ENCODE results near the gene CBX4.

CBX4 gene

DNA sequence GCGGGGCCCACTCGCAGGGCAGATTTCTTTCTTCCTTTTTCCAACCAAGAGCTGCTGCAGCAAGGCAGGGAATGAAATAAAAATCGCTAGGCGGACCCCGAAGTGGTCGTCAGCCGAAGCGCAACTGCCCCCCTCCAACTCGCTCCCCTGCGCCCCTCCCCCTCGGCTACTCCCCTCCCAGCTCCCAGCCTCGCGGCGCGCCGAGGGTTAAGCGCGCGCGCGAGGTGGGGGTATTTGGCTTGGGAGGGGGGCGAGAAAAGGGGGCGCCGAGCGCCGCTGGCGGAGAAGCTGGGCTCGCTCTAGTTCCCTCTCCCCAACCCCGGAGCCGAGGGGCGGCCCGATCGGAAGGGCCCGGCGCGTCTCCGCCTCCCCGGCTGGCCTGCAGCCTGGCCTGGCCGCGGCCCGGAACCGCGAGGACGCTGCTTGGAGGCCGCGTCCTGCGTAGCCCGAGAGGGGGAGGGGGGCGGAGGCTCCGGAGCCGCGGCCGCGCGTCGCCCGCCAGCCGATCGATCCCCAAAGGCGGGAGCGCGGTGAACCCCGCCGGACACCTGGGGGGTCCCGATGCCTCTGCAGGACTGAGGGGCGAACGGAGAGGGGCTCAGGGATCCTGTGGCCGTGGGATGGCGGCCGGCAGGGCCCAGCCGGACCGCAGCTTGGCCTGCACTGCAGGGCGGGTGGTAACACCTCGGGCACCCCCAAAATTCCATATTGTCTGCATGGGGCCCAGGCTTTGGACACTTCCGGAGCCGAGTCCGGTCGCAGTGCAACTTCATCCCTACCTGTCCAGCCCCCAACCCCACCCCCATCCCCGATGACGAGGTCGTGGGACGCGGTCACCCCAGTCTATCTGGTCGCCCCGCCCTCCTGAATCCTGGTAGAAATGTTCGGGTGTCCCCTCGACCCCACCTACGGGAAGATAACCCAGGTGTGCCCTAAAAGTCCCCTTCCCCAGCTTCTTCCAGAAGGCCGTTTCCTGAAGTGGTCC lies 4.9 kb upstream of the CBX4 start:
- TF ChIP-seq, protein P1, sequence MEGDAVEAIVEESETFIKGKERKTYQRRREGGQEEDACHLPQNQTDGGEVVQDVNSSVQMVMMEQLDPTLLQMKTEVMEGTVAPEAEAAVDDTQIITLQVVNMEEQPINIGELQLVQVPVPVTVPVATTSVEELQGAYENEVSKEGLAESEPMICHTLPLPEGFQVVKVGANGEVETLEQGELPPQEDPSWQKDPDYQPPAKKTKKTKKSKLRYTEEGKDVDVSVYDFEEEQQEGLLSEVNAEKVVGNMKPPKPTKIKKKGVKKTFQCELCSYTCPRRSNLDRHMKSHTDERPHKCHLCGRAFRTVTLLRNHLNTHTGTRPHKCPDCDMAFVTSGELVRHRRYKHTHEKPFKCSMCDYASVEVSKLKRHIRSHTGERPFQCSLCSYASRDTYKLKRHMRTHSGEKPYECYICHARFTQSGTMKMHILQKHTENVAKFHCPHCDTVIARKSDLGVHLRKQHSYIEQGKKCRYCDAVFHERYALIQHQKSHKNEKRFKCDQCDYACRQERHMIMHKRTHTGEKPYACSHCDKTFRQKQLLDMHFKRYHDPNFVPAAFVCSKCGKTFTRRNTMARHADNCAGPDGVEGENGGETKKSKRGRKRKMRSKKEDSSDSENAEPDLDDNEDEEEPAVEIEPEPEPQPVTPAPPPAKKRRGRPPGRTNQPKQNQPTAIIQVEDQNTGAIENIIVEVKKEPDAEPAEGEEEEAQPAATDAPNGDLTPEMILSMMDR (IDR thresholded peaks at IDR 0.05) = no peak
- DNase-seq (ENCODE audit: low spot score) = no peak
- H3K27ac ChIP-seq = peak overlapping the region in 1 of 2 donors; percentile 48
- H3K4me3 ChIP-seq = peak overlapping the region; percentile 63

DNA sequence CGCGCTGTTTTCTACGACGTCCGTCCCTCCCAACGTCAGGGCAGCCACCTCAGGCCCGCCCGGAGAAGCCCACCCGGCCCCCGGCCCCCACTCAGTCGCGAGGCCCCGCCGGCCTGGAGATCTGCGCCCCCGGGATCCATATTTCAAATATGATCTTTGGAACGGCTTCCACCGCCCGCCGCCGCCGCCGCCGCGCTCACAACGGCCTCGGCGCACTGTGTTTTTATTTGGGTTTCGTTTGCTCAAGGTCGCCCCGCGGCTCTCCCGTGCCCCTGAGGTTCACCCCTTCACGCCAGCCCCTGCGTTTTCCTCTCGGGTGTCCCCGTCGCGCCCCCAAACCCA lies 4.2 kb upstream of the CBX4 start:
- TF ChIP-seq, protein P1 (IDR thresholded peaks at IDR 0.05) = no peak
- Histone ChIP-seq H3K27ac (no peak overlapping the region), H3K4me3 (peak overlapping the region; percentile 63)
- no peak for DNase-seq (ENCODE audit: low spot score)

DNA sequence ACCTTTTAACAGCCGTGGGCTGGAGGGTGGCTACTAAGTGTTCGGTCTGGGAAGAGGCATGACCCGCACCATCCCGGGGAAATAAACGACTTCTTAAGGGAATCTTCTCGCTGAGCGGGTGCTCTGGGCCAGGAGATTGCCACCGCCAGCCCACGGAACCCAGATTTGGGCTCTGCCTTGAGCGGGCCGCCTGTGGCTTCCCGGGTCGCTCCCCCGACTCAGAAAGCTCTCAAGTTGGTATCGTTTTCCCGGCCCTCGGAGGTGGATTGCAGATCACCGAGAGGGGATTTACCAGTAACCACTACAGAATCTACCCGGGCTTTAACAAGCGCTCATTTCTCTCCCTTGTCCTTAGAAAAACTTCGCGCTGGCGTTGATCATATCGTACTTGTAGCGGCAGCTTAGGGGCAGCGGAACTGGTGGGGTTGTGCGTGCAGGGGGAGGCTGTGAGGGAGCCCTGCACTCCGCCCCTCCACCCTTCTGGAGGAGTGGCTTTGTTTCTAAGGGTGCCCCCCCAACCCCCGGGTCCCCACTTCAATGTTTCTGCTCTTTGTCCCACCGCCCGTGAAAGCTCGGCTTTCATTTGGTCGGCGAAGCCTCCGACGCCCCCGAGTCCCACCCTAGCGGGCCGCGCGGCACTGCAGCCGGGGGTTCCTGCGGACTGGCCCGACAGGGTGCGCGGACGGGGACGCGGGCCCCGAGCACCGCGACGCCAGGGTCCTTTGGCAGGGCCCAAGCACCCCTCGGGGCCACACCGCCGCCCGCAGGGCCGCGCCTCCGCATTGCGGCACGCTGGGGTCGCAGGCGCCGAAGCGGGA lies 3.6 kb upstream of the CBX4 start:
- no peak overlapping the region for H3K27ac ChIP-seq
- no peak for DNase-seq (ENCODE audit: low spot score)
- TF ChIP-seq, protein P1 (IDR thresholded peaks at IDR 0.05) = no peak
- peak overlapping the region; percentile 63 for H3K4me3 ChIP-seq

DNA sequence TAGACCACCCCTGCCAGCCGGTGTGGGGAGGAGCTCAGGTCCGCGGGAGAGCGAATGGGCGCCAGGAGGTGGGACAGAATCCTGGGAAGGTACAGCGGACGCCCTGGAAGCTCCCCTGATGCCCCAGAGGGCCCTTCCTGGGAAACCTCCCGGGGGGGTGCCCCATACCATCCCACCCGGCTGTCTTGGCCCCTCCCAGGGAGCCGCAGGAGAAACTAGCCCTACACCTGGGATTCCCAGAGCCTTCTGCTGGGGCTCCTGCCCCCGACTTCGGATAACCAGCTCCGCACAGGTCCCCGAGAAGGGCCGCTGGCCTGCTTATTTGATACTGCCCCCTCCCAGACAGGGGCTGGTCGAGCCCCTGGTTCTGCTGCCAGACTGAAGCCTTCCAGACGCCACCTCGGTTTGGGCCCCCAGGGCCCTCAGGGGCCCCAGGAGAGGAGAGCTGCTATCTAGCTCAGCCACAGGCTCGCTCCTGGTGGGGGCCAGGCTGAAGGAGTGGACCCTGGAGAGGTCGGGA lies 3.0 kb upstream of the CBX4 start:
- no peak for DNase-seq (ENCODE audit: low spot score)
- TF ChIP-seq, protein P1 (IDR thresholded peaks at IDR 0.05) = no peak
- Histone ChIP-seq H3K4me3 (peak overlapping the region; percentile 63), H3K27ac (no peak overlapping the region)

DNA sequence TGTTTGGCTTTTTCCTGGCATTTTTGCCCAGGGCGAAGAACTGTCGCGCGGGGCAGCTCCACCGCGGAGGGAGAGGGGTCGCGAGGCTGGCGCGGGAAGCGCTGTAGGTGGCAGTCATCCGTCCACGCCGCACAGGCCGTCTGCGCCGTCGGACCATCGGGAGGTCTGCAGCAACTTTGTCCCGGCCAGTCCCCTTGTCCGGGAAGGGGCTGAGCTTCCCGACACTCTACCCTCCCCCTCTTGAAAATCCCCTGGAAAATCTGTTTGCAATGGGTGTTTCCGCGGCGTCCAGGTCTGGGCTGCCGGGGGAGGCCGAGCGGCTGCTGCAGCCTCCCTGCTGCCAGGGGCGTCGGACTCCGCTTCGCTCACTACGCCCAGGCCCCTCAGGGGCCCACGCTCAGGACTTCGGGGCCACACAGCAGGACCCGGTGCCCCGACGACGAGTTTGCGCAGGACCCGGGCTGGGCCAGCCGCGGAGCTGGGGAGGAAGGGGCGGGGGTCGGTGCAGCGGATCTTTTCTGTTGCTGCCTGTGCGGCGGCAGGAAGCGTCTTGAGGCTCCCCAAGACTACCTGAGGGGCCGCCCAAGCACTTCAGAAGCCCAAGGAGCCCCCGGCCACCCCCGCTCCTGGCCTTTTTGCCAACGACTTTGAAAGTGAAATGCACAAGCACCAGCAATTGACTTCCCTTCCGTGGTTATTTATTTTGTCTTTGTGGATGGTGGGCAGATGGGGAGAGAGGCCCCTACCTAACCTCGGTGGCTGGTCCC lies 2.3 kb upstream of the CBX4 start:
- Histone ChIP-seq H3K27ac (no peak overlapping the region), H3K4me3 (no peak overlapping the region)
- DNase-seq (ENCODE audit: low spot score) = no peak
- TF ChIP-seq, protein P1 (IDR thresholded peaks at IDR 0.05) = no peak

DNA sequence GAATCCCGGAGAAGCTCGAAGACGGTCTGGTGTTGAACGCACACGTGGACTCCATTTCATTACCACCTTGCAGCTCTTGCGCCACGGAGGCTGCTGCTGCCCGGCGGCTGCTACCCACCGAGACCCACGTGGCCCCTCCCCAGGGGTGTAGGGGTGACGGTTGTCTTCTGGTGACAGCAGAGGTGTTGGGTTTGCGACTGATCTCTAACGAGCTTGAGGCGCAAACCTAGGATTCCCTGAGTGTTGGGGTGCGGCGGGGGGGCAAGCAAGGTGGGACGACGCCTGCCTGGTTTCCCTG lies 1.7 kb upstream of the CBX4 start:
- TF ChIP-seq, protein P1 (IDR thresholded peaks at IDR 0.05) = no peak
- no peak overlapping the region for H3K27ac ChIP-seq
- H3K4me3 ChIP-seq = peak overlapping the region; percentile 96
- DNase-seq (ENCODE audit: low spot score) = no peak

Measured in coronary artery (tissue), 2 donors.